MM.1S (cell line): ENCODE results near the gene SLC66A3.

Source experiments
- CTCF ChIP-seq: fragments of 300-600 bp; sonication (generic); IDR thresholded peaks from 2 replicates; pipeline ENCODE4 v1.5.1; 2016; ENCODE audit warnings: antibody characterized with exemption, low read length, mixed read lengths
- EZH2 ChIP-seq: fragments of 300-600 bp; sonication (generic); optimal IDR thresholded peaks from 2 replicates; pipeline ENCODE3; 2017; ENCODE audit warnings: low read depth, mild to moderate bottlenecking, antibody characterized with exemption, low read length, mixed read lengths
- EZH2phosphoT487 ChIP-seq: fragments of 300-600 bp; sonication (generic); IDR thresholded peaks from 2 replicates; pipeline ENCODE4 v1.6.1; 2018; ENCODE audit warnings: antibody characterized with exemption, low read length

GRCh38 chr2:11124760-11125068, 30.6 kb upstream of the SLC66A3 start:
- TF ChIP-seq EZH2 (no peak), CTCF (no peak), EZH2phosphoT487 (no peak)
